HTERT RPE-1 (cell line): ENCODE data around the gene ISG15.
"Not testable (repeated sequence)": the region's sequence is repeated elsewhere in the genome, so short reads cannot be mapped to it uniquely, and the experiment has no call there.

Experiments
- in situ Hi-C: fragments of 300-500 bp; cut with MboI; formaldehyde crosslinking; loops from 4 replicates; pipeline ENCODE4 v1.14.3; 2020; ENCODE audit warnings: low sequenced_read_pairs

Gene ISG15

GRCh38 chr1:1011396-1011949 lies 1.8 kb upstream of the ISG15 start:
- in situ Hi-C loops = no loop called here

- in situ Hi-C loops = not testable (repeated sequence)
These were observed 577 bp upstream of the ISG15 start for GRCh38 chr1:1012736-1013104.

- in situ Hi-C loops = no loop called here
These were observed 788 bp downstream of the ISG15 start for GRCh38 chr1:1013922-1014648.

GRCh38 chr1:1014799-1015681 lies 1.7 kb downstream of the ISG15 start:
- in situ Hi-C loops = no loop called here

- in situ Hi-C loops = not testable (repeated sequence)
These were observed 4.4 kb downstream of the ISG15 start for GRCh38 chr1:1017397-1018320.

GRCh38 chr1:1018321-1018685 lies 5.0 kb downstream of the ISG15 start:
- in situ Hi-C loops = not testable (repeated sequence)

DNA sequence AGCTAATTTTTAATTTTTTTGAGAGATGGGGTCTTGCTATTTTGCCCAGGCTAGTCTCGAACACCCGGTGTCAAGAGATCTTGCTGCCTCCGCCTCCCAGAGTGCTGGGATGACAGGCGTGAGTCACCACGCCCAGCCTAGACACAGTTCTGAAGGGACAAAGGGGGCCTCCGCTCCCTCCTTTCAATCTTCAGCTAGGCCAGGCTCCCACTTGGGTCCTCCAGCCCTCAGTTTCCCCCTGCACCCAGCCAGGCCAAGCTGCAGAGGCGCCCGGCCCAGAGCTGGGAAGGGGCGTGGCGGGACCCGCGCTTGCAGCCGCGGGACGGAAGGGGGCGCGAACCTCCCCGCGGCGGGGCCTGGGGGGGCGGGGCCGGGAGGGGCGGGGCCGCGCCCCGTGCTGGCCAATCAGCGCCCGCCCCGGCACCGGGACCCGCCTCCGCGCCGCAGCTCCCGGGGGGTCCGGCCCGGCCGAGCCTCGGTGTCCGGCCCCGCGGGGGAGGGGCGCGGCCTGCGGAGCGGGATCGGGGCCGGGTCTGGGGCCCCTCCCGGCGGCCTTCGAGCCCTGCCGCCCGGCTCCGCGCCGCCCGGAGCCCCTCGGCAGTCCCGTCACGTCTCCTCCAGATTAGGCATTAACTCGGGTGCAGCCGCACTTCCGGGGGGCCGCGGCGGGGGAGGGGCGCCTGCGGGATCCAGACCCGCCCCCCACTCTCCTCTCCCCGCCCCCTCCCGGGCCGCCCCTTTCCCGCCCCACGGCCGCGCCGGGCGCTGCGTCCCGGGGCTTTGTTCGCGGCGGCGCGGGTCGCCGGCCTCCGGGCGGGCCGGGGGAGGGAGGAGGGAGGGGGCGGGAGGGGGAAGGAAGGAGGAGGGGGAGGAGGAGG lies 6.1 kb downstream of the ISG15 start:
- in situ Hi-C loops = no loop called here

DNA sequence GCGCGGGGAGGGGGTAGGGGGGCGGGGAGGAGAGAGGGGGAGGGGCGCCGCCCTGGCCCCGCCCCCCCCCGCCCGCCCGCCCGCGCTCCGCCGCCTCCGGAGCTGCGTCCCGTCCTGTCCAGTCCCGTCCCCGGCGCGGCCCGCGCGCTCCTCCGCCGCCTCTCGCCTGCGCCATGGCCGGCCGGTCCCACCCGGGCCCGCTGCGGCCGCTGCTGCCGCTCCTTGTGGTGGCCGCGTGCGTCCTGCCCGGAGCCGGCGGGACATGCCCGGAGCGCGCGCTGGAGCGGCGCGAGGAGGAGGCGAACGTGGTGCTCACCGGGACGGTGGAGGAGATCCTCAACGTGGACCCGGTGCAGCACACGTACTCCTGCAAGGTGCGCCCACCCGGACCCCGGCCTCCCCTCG lies 6.7 kb downstream of the ISG15 start, which contains the start of gene AGRN:
TSS of gene AGRN (plus strand) at position 121 of the 405 bp plus-strand sequence. CDS start at position 174, 53 bp downstream.
- in situ Hi-C loops = no loop called here

GRCh38 chr1:1020415-1021009 lies 7.2 kb downstream of the ISG15 start:
- in situ Hi-C loops = no loop called here

GRCh38 chr1:1021010-1021919 lies 8.0 kb downstream of the ISG15 start:
- in situ Hi-C loops = no loop called here

- in situ Hi-C loops = no loop called here
These were observed 8.6 kb downstream of the ISG15 start for GRCh38 chr1:1021920-1022259.

- in situ Hi-C loops = no loop called here
These were observed 9.2 kb downstream of the ISG15 start for GRCh38 chr1:1022302-1023009.

DNA sequence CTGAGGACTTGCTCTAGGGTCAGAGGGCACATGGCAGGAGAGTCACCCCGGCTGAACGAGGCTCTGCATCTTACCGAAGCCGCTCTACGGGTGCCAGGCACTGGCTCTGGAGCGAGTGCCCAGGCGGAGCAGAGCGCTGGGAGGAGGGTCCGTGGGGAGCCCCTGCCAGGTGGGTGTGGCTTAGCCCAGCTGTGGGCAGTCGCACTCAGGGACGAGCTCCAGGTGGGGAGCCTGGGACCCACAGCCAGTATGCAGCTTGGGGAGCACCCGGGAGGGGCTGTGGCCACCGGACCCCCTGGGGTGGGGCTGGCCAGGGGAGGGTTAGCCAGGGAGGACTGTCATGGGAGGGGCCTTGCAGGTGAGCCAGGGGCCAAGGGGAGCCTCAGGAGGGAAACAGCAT lies 10.4 kb downstream of the ISG15 start:
- in situ Hi-C loops = no loop called here

DNA sequence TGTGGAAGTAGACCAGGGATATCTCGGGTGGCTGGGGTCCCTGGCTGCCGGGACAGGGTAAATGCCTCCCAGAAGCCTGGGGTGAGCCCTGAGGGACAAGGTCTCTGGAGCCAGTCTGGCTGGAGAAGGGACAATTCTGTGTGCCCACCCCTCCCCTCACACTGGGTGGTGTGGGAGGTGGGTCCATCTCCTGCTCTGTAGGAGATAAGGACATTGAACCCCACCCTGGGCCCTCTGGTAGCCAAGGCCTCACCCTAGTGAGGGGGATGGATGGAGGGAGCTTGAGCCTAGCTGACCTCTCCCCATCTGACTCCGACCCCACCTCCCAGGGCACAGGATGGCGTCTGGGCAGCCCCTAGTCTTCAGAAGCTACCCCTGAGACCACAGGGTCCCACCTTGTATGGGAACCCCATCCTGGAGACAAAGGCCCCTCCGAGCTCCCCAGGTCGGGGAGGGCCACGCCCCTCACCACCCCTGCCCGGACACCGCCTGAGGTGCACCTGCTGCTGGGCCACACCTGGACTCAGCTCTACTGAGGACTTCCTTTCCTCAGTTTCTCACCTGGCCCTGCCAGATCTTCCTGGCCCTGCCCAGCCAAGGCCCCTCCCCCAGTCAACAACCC lies 11.0 kb downstream of the ISG15 start:
- in situ Hi-C loops = no loop called here

DNA sequence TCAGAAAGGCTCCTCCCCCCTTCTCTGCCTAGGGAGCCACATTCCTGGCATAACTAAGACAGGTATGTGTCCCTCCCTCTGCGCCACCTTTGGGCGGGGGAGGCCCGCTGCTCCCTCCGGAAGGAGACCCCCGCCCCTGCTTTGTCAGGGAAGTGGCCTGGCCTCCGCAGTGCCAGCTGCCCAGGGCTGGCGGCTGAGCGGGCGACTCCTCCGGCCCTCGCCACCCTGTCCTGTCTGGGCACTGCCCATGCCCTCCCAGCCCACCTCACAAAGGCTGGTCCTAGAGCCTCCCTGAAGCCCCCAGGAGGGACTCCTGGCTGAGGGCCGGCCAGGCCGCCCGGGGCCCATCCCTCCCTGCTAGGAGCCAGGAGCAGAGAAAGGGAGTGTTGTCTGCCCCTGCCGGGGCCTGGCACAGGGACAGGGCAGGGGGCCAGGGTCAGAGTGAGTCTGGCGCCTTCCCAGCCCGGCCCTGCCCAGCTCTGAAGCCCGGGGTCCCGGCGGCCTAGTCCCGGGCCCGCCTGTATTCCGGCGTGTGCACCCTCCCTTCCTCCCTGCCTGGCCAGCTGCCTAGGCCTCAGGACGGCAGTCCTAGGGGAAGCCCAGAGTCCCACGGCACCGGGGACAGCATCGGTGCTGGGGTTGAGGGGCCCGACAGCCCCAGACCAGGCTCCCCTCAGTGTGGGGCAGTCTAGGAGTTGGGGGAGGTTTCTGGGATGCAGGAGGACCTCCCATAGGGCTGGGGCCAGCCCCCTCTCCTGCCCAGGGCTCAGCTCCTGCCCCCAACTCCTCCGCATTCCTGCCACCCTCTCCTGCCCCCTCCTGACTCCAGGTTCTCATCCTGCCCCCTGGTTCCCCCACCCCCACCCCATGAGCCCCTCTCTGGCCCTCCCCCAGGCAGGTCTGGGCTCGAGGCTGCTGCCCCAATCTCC lies 11.7 kb downstream of the ISG15 start:
- in situ Hi-C loops = no loop called here

GRCh38 chr1:1025730-1026129 lies 12.4 kb downstream of the ISG15 start:
- in situ Hi-C loops = no loop called here
